ENCODE measurements around the gene KLF5.

DNA sequence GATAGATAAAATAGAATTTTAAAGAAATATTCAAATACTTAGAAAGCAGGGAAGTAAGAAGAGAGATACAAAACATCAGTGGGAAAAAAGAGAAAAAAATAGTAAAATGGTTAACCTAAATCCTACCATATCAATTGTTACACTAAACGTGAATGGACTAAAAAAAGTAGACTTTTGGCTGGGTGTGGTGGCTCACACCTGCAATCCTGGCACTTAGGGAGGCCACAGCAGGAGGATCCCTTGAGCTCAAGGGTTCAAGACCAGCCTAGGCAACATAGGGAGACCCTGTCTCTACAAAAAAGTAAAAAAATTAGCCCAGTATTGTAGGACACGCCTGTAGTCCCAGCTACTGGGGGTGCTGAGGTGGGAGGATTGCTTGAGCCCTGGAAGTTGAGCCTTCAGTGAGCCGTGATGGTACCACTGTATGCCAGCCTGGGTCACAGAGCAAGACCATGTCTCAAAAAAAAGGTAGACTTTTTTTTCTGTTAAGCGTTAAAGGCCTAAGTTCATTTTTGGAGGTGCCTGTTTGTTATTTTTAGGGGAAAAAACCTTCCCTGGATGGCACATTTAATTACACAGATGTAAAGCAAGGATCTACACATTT lies 29.6 kb downstream of the KLF5 start:
- TF ChIP-seq POLR2A (IDR thresholded peaks at IDR 0.05): no peak
- TF ChIP-seq, protein P1, sequence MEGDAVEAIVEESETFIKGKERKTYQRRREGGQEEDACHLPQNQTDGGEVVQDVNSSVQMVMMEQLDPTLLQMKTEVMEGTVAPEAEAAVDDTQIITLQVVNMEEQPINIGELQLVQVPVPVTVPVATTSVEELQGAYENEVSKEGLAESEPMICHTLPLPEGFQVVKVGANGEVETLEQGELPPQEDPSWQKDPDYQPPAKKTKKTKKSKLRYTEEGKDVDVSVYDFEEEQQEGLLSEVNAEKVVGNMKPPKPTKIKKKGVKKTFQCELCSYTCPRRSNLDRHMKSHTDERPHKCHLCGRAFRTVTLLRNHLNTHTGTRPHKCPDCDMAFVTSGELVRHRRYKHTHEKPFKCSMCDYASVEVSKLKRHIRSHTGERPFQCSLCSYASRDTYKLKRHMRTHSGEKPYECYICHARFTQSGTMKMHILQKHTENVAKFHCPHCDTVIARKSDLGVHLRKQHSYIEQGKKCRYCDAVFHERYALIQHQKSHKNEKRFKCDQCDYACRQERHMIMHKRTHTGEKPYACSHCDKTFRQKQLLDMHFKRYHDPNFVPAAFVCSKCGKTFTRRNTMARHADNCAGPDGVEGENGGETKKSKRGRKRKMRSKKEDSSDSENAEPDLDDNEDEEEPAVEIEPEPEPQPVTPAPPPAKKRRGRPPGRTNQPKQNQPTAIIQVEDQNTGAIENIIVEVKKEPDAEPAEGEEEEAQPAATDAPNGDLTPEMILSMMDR (IDR thresholded peaks at IDR 0.05 in 4 of 5, conservative IDR thresholded peaks at IDR 0.05 in 1 of 5): no peak
